H1 (cell line): Measurements from ENCODE around the gene PLEKHG4. TPM values are rescaled to one million over a fixed set of nuclear protein-coding genes. Genes with fewer than 3 reads are reported as not detected.
A peak's percentile ranks its signal among the peaks of the same experiment; 100 is the strongest.

ENCODE experiments used
- CBX5 ChIP-seq: fragments of 300-800, 300-1000 bp; sonication (generic); IDR thresholded peaks from 2 replicates; pipeline ENCODE4 v1.7.1; 2016; ENCODE audit warnings: antibody characterized with exemption, low read length, low read depth
- CTCF ChIP-seq, 3 experiments: IDR thresholded peaks; 1 replicate in 2 of 3; 2 replicates in 1 of 3; pipeline versions ENCODE4 v1.5.1 to v1.6.1; 2011; ENCODE audit warnings: low read length in 3 of 3, mild to moderate bottlenecking in 3 of 3, inconsistent platforms in 2 of 3, low read depth in 1 of 3, moderate library complexity in 1 of 3; ENCODE audit not compliant: insufficient read depth in 1 of 3; ENCODE audit errors: control extremely low read depth in 1 of 3
- EZH2 ChIP-seq: fragments of 200-600 bp; sonication (generic); IDR thresholded peaks from 2 replicates; pipeline ENCODE4 v1.7.1; 2012; ENCODE audit warnings: low read depth, mild to moderate bottlenecking, moderate library complexity, low read length, inconsistent platforms; ENCODE audit not compliant: severe bottlenecking
- KDM1A ChIP-seq: fragments of 200-600, 300-600 bp; sonication (generic); IDR thresholded peaks from 2 replicates; pipeline ENCODE4 v1.7.1; 2016; ENCODE audit warnings: mild to moderate bottlenecking, low read length, borderline replicate concordance
- RFX5 ChIP-seq: IDR thresholded peaks from 2 replicates; pipeline ENCODE4 v1.6.1; 2011; ENCODE audit warnings: low read depth, low read length, improper control_type of control experiment, borderline replicate concordance
- polyA plus RNA-seq, 7 experiments: library from polyadenylated mRNA; depleted of rRNA in 3 of 7; stranded (reverse) in 5 of 7; unstranded in 2 of 7; fragments of >200 nt in 5 of 7; fragments of 200-250 nt in 2 of 7; gene quantifications; 1 replicate in 5 of 7; 2 replicates in 1 of 7; 4 replicates in 1 of 7; pipeline versions ENCODE4 v1.2.1 to v1.2.3, GENCODE V29; 2011 to 2013; ENCODE audit warnings: missing spikeins in 2 of 7, mixed read lengths in 2 of 7
- total RNA-seq: library from RNA; stranded (reverse); fragmentation: NEBNext Ultra II Directional; extraction: Animal tissue kit (Norgen Biotek cat#: 25700); gene quantifications from 2 replicates; pipeline ENCODE4 v1.2.1, GENCODE V29; 2021

PLEKHG4 gene
- total and polyA plus RNA-seq, 2 of the 8 experiments (the other 6 are each of a cell fraction or from before 2014, with no cell fraction given) = 7.7 to 11.1 TPM

- TF ChIP-seq EZH2 (peak; percentile 22), RFX5 (no peak), CBX5 (no peak), CTCF (IDR thresholded peaks at IDR 0.05; ENCODE audit: control extremely low read depth in 1 of 3, insufficient read depth in 1 of 3, low read depth in 1 of 3, low read length in 3 of 3) (peak; percentile 75 to 90 (median 78)), KDM1A (peak; percentile 47; the same call in 1 of the 2 replicates)
Observed at GRCh38 chr16:67326472-67327309, 47.4 kb downstream of the PLEKHG4 start, which contains the start of the genes KCTD19 and LRRC36 (continued).
